CD4-positive, alpha-beta T cell (primary cell): ENCODE measurements around the gene FNDC10. TPM values are rescaled to one million over a fixed set of nuclear protein-coding genes. Genes with fewer than 3 reads are reported as not detected.
A peak's percentile ranks its signal among the peaks of the same experiment; 100 is the strongest.

ENCODE experiments used
- ATAC-seq: fragments of 200-7000 bp; cut with Tn5 transposase; one replicate; pipeline ENCODE4 v1.10.0; 2022; ENCODE audit warnings: mild to moderate bottlenecking; ENCODE audit not compliant: poor library complexity
- CTCF ChIA-PET: fragments of 350-600 bp; sonication (Branson Sonifier 250); formaldehyde crosslinking; loops from one replicate; lab custom pipeline; 2021; ENCODE audit warnings: antibody characterized with exemption, inconsistent platforms; lab: Charles Lee
- POLR2A ChIA-PET: fragments of 350-600 bp; sonication (Branson Sonifier 250); formaldehyde crosslinking; loops from one replicate; lab custom pipeline; 2021; ENCODE audit warnings: antibody characterized with exemption, inconsistent platforms; lab: Charles Lee
- DNase-seq, 14 experiments: peaks; one replicate each; pipeline ENCODE4 v3.0.0-alpha.2; 2013 to 2020; ENCODE audit warnings: mixed read lengths in 2 of 14
- H3K27ac ChIP-seq, 2 donors: one replicate each; pipeline versions ENCODE4 v1.5.1 to v1.7.0; 2013; ENCODE audit warnings: low read length in 2 of 2, low read depth in 1 of 2, mild to moderate bottlenecking in 1 of 2
- H3K27me3 ChIP-seq, 2 experiments: 1 replicate in 1 of 2; 2 replicates in 1 of 2; pipeline versions ENCODE4 v1.6.1 to v1.7.0; 2013; ENCODE audit warnings: low read length in 2 of 2, control low read depth in 1 of 2, mild to moderate bottlenecking in 1 of 2, moderate library complexity in 1 of 2; ENCODE audit not compliant: insufficient read depth in 2 of 2, control insufficient read depth in 1 of 2
- H3K36me3 ChIP-seq: one replicate; pipeline ENCODE4 v1.6.1; 2013; ENCODE audit warnings: low read length, control low read depth; ENCODE audit not compliant: insufficient read depth
- H3K4me1 ChIP-seq: one replicate; pipeline ENCODE4 v1.6.1; 2013; ENCODE audit warnings: low read length, control low read depth; ENCODE audit not compliant: insufficient read depth
- H3K4me3 ChIP-seq: one replicate; pipeline ENCODE4 v1.5.1; 2013; ENCODE audit warnings: mild to moderate bottlenecking, low read length, moderate library complexity
- H3K9me3 ChIP-seq, 2 experiments: 1 replicate in 1 of 2; 2 replicates in 1 of 2; pipeline versions ENCODE4 v1.6.1 to v1.7.0; 2013; ENCODE audit warnings: low read length in 2 of 2, mild to moderate bottlenecking in 2 of 2, control low read depth in 1 of 2, moderate library complexity in 1 of 2; ENCODE audit not compliant: control insufficient read depth in 1 of 2, insufficient read depth in 1 of 2
- H3K27ac Mint-ChIP-seq: one replicate; pipeline ENCODE4 v1.8.0; 2020; ENCODE audit warnings: mixed read lengths
- H3K27me3 Mint-ChIP-seq: one replicate; pipeline ENCODE4 v1.8.0; 2021; ENCODE audit warnings: mixed read lengths
- H3K36me3 Mint-ChIP-seq: one replicate; pipeline ENCODE4 v1.8.0; 2021; ENCODE audit warnings: low read depth, mixed read lengths
- H3K4me1 Mint-ChIP-seq: one replicate; pipeline ENCODE4 v1.8.0; 2021; ENCODE audit warnings: low read depth, mixed read lengths
- H3K4me3 Mint-ChIP-seq: one replicate; pipeline ENCODE4 v1.8.0; 2020; ENCODE audit warnings: mild to moderate bottlenecking, mixed read lengths
- H3K9me3 Mint-ChIP-seq: one replicate; pipeline ENCODE4 v1.8.0; 2020; ENCODE audit warnings: mixed read lengths
- intact Hi-C, 2 experiments: fragments of 100-400 bp; cut with DNase I in 1 of 2; cut with micrococcal nuclease in 1 of 2; formaldehyde crosslinking; loops; one replicate each; pipeline versions ENCODE4 v1.15.1 to v1.9.0; 2023 to 2025; cut with DNase I, micrococcal nuclease
- total RNA-seq, 174 experiments: library from RNA in 2 of 174; stranded (reverse) in 2 of 174; gene quantifications; one replicate each; pipeline ENCODE4 v1.2.3 and lab custom pipeline; 2021 to 2026
- TF ChIP-seq, protein P1 (sequence below): fragments of 200-600 bp; IDR thresholded peaks from one replicate; pipeline ENCODE4 v1.8.0; 2022; ENCODE audit warnings: antibody characterized with exemption, mild to moderate bottlenecking

Gene FNDC10
- total RNA-seq, 2 experiments from 2014 or later, result 1.0 to 1.3 TPM

DNA sequence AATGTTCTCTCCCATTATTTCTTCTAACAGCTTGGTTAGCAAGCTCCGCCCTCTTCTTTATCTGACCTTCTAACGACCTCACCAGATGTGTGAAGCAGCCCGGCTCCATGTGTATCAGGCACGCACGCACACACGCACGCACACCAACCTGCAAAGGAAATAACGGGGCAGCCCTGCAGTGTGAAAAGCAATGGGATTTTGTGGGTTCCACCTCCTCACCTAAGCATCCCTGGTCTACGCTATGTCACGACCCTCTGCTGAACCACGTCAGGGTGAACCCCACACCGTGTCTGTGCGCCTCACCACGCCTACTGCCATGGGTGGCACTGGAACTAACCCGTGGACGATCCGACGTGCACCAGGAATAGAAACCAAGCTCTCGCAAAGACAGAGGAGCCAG, 35.7 kb downstream of the FNDC10 start:
- no peaks in the 10 kb centered on the region for H3K27me3 Mint-ChIP-seq

DNA sequence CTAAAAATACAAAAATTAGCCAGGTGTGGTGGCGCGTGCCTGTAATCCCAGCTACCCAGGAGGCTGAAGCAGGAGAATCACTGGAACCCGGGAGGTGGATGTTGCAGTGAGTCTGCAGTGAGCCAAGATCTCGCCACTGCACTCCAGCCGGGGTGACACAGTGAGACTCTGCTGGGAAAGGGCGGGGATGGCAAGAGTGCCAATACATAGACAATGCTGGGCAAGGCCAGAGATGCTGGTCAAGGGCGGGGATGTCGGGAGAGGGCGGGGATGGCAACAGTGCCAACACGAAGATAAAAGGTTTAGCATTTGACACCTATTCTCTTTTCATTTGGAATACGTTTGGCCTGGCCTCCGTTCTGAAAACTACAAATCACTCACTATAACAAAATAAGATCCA, 36.2 kb downstream of the FNDC10 start:
- peaks cover 54% of the 10 kb centered on the region for H3K36me3 ChIP-seq
- peaks cover 74% of the 10 kb centered on the region for H3K36me3 Mint-ChIP-seq

More for the DNA sequence above, 35.7 kb downstream of the FNDC10 start:
- no peaks in the 10 kb centered on the region for H3K9me3 ChIP-seq
- H3K4me1 ChIP-seq, result peaks cover 27% of the 10 kb centered on the region
- ATAC-seq, result no peak
- no peaks in the 10 kb centered on the region for H3K9me3 Mint-ChIP-seq
- ChIA-PET POLR2A (no interaction called here), CTCF (interaction anchor here (0.6 kb wide), 1 partner anchor 9 kb away, joined by 3 read pairs; no protein-coding TSS in a partner anchor)
- H3K27me3 ChIP-seq, result no peaks in the 10 kb centered on the region
- no peak for DNase-seq
- H3K27ac ChIP-seq, result no peak overlapping the region
- peaks cover 70% of the 10 kb centered on the region for H3K36me3 Mint-ChIP-seq
- no peak overlapping the region for H3K4me3 ChIP-seq
- H3K27ac Mint-ChIP-seq, result no peak overlapping the region
- no peak overlapping the region for H3K4me3 Mint-ChIP-seq
- peaks cover 56% of the 10 kb centered on the region for H3K36me3 ChIP-seq
- intact Hi-C loops, result no loop called here
- TF ChIP-seq, protein P1, sequence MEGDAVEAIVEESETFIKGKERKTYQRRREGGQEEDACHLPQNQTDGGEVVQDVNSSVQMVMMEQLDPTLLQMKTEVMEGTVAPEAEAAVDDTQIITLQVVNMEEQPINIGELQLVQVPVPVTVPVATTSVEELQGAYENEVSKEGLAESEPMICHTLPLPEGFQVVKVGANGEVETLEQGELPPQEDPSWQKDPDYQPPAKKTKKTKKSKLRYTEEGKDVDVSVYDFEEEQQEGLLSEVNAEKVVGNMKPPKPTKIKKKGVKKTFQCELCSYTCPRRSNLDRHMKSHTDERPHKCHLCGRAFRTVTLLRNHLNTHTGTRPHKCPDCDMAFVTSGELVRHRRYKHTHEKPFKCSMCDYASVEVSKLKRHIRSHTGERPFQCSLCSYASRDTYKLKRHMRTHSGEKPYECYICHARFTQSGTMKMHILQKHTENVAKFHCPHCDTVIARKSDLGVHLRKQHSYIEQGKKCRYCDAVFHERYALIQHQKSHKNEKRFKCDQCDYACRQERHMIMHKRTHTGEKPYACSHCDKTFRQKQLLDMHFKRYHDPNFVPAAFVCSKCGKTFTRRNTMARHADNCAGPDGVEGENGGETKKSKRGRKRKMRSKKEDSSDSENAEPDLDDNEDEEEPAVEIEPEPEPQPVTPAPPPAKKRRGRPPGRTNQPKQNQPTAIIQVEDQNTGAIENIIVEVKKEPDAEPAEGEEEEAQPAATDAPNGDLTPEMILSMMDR, result no peak
- H3K4me1 Mint-ChIP-seq, result peaks cover 28% of the 10 kb centered on the region

DNA sequence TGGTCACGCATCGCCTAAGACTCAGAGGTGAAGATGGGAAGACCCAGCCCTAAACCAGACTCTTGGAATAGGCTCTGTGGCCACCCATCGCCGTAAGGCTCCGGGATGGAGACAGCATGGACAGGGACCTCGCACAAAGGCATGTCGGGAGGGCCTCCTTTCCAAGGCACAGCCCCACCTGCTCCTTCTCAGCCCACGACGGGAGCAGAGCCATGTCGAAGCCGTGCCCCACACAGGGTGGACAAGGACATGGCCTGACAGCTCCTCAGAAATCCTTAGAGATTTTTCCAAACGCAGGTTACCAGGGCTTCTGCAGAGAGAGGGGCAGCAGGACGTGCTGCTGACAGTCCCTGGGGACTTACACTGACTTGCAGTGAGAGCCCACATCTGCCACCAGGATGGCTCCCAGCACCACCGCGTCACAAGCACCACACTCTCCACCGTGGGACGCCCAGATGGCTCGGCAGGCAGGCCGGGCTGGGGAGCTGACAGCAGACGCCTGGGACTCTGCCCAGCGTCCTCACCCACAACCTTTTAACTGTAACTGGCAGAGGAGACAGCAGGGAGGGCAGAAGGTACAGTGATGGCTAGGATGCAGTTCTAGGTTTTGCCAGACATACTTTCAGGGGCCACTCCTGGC, 37.3 kb downstream of the FNDC10 start:
- peaks cover 26% of the 10 kb centered on the region for H3K4me1 Mint-ChIP-seq
- Histone ChIP-seq H3K4me3 (no peak overlapping the region), H3K27ac (no peak overlapping the region), H3K27me3 (no peaks in the 10 kb centered on the region), H3K4me1 (peaks cover 16% of the 10 kb centered on the region), H3K9me3 (no peaks in the 10 kb centered on the region), H3K36me3 (peaks cover 54% of the 10 kb centered on the region)
- no peak overlapping the region for H3K4me3 Mint-ChIP-seq
- DNase-seq (no peak), ATAC-seq (no peak)
- H3K36me3 Mint-ChIP-seq, result peaks cover 74% of the 10 kb centered on the region
- POLR2A ChIA-PET, result no interaction called here
- no peaks in the 10 kb centered on the region for H3K9me3 Mint-ChIP-seq
- peak overlapping the region; percentile 44 for H3K27ac Mint-ChIP-seq
- TF ChIP-seq, protein P1, result no peak
- intact Hi-C loops, result no loop called here
- CTCF ChIA-PET, result no interaction called here
- no peaks in the 10 kb centered on the region for H3K27me3 Mint-ChIP-seq

More for the DNA sequence above, 36.2 kb downstream of the FNDC10 start:
- Mint-ChIP-seq H3K4me1 (peaks cover 29% of the 10 kb centered on the region), H3K4me3 (no peak overlapping the region), H3K27ac (no peak overlapping the region), H3K9me3 (no peaks in the 10 kb centered on the region), H3K27me3 (no peaks in the 10 kb centered on the region)
- no peaks in the 10 kb centered on the region for H3K9me3 ChIP-seq
- DNase-seq, result no peak
- intact Hi-C loops, result no loop called here
- no peaks in the 10 kb centered on the region for H3K27me3 ChIP-seq
- ChIA-PET CTCF (interaction anchor here (0.6 kb wide), 1 partner anchor 9 kb away, joined by 3 read pairs; no protein-coding TSS in a partner anchor), POLR2A (no interaction called here)
- H3K4me1 ChIP-seq, result peaks cover 24% of the 10 kb centered on the region
- TF ChIP-seq, protein P1, result no peak
- no peak overlapping the region for H3K4me3 ChIP-seq
- no peak overlapping the region for H3K27ac ChIP-seq
- ATAC-seq, result no peak
